ENCODE measurements around the gene BABAM2. TPM values are rescaled to one million over a fixed set of nuclear protein-coding genes. Genes with fewer than 3 reads are reported as not detected.

Gene BABAM2
- total RNA-seq, 1 donor, result 28.5 TPM

DNA sequence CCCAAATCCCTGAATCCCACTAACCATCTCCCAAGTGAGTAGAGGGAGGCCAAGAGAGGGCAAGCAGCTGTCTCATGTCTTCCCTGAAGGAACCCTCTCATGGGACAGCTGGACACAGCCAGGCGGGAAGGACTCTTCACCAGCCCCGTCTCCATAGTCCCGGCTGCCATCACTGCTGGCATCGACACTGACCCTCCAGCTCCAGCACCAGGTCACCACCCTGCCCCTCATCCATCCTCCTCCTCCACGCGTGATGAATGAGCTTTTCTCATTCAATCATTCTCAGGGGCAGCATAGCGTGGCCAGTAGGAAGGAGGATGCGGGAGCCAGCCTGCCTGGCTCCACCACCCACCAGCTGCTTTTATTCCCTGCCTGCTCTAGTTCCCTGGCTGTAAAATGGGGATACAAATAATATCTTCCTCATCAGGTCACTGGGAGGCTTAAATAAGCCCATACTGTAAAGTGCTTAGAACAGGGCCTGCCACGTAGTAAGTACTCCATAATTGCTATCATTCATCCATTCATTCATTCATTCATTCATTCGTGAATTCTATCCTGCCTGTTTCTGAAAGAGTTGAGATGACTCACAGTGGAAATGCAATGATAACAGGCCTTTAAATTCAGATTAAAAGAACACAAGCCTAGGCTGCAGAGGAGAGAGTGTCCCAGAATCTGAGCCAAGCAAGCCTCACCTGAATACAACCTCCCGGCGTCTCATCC, 471.6 kb downstream of the BABAM2 start:
- DNase-seq (ENCODE audit: low read depth), result no peak
- no peak overlapping the region for H3K4me3 ChIP-seq (ENCODE audit: low read depth, low read length)
- TF ChIP-seq CTCF (IDR thresholded peaks at IDR 0.05; ENCODE audit: insufficient read depth, low read depth, low read length), result no peak

- DNase-seq (ENCODE audit: low read depth), result no peak
- TF ChIP-seq CTCF (IDR thresholded peaks at IDR 0.05; ENCODE audit: insufficient read depth, low read depth, low read length), result no peak
- H3K4me3 ChIP-seq (ENCODE audit: low read depth, low read length), result no peak overlapping the region
Observed at GRCh38 chr2:28362991-28363521, 472.5 kb downstream of the BABAM2 start.

DNA sequence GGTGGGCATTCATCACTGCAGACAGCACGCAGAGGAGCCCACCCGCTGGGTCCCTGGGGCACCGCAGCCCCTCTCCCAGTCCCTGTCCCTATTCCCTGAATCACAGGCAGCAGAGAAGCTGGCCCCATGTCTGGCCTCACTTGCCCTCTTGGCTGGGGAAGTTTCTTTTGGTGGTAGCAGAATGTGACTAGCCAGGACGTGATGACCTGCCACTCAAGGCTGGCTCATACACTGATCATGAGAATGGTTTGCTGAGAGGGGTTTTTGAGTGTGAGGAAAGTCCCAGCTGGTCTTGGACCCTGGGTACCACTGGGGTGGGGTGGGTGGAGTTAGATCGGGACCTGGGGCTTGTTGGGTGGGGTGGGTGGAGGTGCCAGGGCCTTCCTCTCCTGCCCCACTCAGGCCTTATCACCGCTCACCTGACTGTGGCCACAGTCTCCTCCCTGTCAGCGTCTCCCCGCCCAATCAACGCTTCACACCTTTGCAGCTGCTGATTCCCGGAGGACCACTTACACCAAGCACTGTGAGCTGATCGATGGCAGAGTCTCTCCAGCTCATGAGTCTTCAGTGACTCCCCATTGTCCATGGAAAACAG, 473.3 kb downstream of the BABAM2 start:
- TF ChIP-seq CTCF (IDR thresholded peaks at IDR 0.05; ENCODE audit: insufficient read depth, low read depth, low read length), result no peak
- H3K4me3 ChIP-seq (ENCODE audit: low read depth, low read length), result no peak overlapping the region

DNA sequence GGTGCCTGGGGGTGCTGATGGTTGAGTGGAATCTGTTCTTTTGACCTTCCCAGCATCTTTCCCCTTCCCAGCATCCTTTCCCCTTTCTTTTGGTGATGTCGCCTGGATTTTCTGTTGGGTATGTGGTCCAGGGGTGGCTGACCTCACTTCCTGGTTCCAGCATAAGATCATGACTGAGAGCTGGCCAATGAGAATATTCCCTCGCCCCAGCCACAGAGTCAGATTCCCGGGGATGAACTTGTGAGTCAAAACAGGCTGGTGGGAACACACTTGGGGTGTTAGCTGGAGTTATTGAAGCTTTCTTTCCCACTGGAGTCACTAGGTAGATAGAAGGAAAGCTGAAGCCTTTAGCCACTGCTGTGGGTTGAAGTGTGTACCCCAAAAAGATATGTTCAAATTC, 474.1 kb downstream of the BABAM2 start:
- no peak for DNase-seq (ENCODE audit: low read depth)
- no peak for TF ChIP-seq CTCF (IDR thresholded peaks at IDR 0.05; ENCODE audit: insufficient read depth, low read depth, low read length)
- no peak overlapping the region for H3K4me3 ChIP-seq (ENCODE audit: low read depth, low read length)

More for the DNA sequence above, 473.3 kb downstream of the BABAM2 start:
- no peak for DNase-seq (ENCODE audit: low read depth)

- no peak for TF ChIP-seq CTCF (IDR thresholded peaks at IDR 0.05; ENCODE audit: insufficient read depth, low read depth, low read length)
- no peak overlapping the region for H3K4me3 ChIP-seq (ENCODE audit: low read depth, low read length)
- DNase-seq (ENCODE audit: low read depth), result peak; percentile 36
Observed at GRCh38 chr2:28365158-28365557, 474.6 kb downstream of the BABAM2 start.

- H3K4me3 ChIP-seq (ENCODE audit: low read depth, low read length), result no peak overlapping the region
- DNase-seq (ENCODE audit: low read depth), result no peak
- TF ChIP-seq CTCF (IDR thresholded peaks at IDR 0.05; ENCODE audit: insufficient read depth, low read depth, low read length), result no peak
Observed at GRCh38 chr2:28366149-28366495, 475.6 kb downstream of the BABAM2 start.
